Measurements from ENCODE around the gene CDK2AP2. TPM values are rescaled to one million over a fixed set of nuclear protein-coding genes. Genes with fewer than 3 reads are reported as not detected.

CDK2AP2 gene
- total and polyA plus RNA-seq, 2 donors (not counting 3 experiments of a cell fraction or from before 2014, with no cell fraction given), result 81.2 to 143 TPM

DNA sequence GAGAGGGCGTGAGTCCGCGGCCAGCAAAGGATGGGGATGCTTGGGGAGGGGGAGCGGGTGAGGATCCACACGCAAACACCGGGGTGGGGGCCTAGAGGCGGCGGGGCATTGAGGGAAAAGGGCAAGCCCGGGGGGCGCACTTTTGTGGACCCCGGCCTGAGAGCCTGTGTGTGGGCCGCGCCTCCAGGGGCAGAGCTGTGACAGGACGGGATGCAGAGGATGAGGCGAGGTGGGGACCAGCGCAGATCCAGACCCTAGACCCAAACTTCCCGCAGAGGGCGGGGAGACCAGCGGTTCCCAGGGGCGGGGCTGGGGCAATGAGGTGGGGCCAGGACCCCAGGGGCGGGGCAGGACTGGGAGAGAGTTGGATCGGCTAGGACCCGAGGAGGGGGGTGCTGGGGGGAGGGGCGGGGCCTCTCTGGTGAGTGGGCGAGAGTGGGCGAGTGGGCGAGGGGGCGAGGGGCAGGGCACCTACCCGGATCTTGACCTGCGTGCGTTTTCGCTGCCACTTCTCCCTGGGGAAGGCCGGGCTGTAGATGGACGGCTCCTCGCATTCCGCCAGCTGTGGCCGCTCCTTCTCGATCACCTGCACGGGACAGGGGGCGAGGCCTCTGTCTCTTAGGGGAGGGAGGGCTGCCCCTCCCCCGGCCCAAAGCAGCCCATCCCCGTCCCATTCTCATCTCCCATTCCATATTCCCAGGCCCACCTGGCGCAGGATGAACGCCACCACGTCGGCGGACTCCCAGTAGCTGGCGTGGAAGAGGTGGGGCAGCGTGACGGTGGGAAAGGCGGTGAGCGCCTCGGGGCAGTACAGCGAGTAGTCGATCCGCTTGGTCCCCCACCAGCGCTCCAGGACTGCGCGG, 13.4 kb downstream of the CDK2AP2 start:
- H3K79me2 ChIP-seq (ENCODE audit: control insufficient read depth, insufficient read depth, low read length), result no peaks in the 10 kb centered on the region
- H3K27me3 ChIP-seq (ENCODE audit: control insufficient read depth in 2 of 2, insufficient read depth in 2 of 2, low read length in 2 of 2), result no peaks in the 10 kb centered on the region
- TF ChIP-seq JUN (IDR thresholded peaks at IDR 0.05; ENCODE audit: borderline replicate concordance, insufficient read depth, insufficient read length, low read depth) (no peak), FOS (IDR thresholded peaks at IDR 0.05; ENCODE audit: borderline replicate concordance, insufficient read depth, low read length) (no peak)
- TF ChIP-seq, protein P1, sequence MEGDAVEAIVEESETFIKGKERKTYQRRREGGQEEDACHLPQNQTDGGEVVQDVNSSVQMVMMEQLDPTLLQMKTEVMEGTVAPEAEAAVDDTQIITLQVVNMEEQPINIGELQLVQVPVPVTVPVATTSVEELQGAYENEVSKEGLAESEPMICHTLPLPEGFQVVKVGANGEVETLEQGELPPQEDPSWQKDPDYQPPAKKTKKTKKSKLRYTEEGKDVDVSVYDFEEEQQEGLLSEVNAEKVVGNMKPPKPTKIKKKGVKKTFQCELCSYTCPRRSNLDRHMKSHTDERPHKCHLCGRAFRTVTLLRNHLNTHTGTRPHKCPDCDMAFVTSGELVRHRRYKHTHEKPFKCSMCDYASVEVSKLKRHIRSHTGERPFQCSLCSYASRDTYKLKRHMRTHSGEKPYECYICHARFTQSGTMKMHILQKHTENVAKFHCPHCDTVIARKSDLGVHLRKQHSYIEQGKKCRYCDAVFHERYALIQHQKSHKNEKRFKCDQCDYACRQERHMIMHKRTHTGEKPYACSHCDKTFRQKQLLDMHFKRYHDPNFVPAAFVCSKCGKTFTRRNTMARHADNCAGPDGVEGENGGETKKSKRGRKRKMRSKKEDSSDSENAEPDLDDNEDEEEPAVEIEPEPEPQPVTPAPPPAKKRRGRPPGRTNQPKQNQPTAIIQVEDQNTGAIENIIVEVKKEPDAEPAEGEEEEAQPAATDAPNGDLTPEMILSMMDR (IDR thresholded peaks at IDR 0.05; ENCODE audit: extremely low read depth in 1 of 2, insufficient read depth in 1 of 2, low read depth in 1 of 2, low read length in 2 of 2), result no peak
- TF ChIP-seq, protein P2, sequence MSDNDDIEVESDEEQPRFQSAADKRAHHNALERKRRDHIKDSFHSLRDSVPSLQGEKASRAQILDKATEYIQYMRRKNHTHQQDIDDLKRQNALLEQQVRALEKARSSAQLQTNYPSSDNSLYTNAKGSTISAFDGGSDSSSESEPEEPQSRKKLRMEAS (IDR thresholded peaks at IDR 0.05; ENCODE audit: insufficient read depth, insufficient read length), result no peak
- no peaks in the 10 kb centered on the region for H4K20me1 ChIP-seq (replicated peaks; ENCODE audit: control insufficient read depth, extremely low read depth, insufficient read depth, low read length)
- no peaks in the 10 kb centered on the region for H3K4me1 ChIP-seq (ENCODE audit: control insufficient read depth, extremely low read depth, insufficient read depth, low read length)
- H3K36me3 ChIP-seq (ENCODE audit: control insufficient read depth in 2 of 2, extremely low read depth in 1 of 2, insufficient read depth in 2 of 2, low read length in 2 of 2), result peaks cover 0 to 9% of the 10 kb centered on the region in 2 experiments
- FAIRE-seq, result no peak
- H3K9ac ChIP-seq (replicated peaks; ENCODE audit: extremely low read depth, insufficient read depth, low read length), result no peak overlapping the region
- DNase-seq (ENCODE audit: low read depth, low spot score), result no peak
- H3K4me2 ChIP-seq (ENCODE audit: insufficient read depth, low read length), result no peak overlapping the region
- no peak overlapping the region for H3K4me3 ChIP-seq (replicated peaks in 1 of 3; ENCODE audit: insufficient read depth in 1 of 3, low read depth in 1 of 3, low read length in 3 of 3)
- intact Hi-C loops (cut with micrococcal nuclease) (no loop called here), dilution Hi-C loops (cut with MboI; ENCODE audit: extremely low pct_ligation_motif_present, low sequenced_read_pairs) (no loop called here)
- ChIA-PET CTCF (no interaction called here), POLR2A (no interaction called here)
- H3K9me1 ChIP-seq (replicated peaks; ENCODE audit: control insufficient read depth, extremely low read depth, insufficient read depth, low read length), result no peaks in the 10 kb centered on the region
- H3K9me3 ChIP-seq (replicated peaks; ENCODE audit: control insufficient read depth, insufficient read depth, low read length), result no peaks in the 10 kb centered on the region
- no peak overlapping the region for H3K27ac ChIP-seq (ENCODE audit: insufficient read depth, low read depth, low read length)
- BruUV-seq (replicated peaks), result no TSS peak
- H2AFZ ChIP-seq (ENCODE audit: low read depth, low read length), result no peak overlapping the region

Data from endothelial cell of umbilical vein (primary cell).